ENCODE data around the gene GPR155. TPM values are rescaled to one million over a fixed set of nuclear protein-coding genes. Genes with fewer than 3 reads are reported as not detected.
"Not testable (repeated sequence)": the region's sequence is repeated elsewhere in the genome, so short reads cannot be mapped to it uniquely, and the experiment has no call there.

The GPR155 gene
- total RNA-seq, 1 donor from 2014 or later: 28.7 TPM

- intact Hi-C loops (cut with DNase I): not testable (repeated sequence)
These were observed 96.5 kb downstream of the GPR155 start for GRCh38 chr2:174390303-174390702.

GRCh38 chr2:174389542-174389941, 97.3 kb downstream of the GPR155 start:
- ATAC-seq (no peak), DNase-seq (ENCODE audit: low spot score) (no peak)
- intact Hi-C loops (cut with DNase I): no loop called here

More at GRCh38 chr2:174390303-174390702, 96.5 kb downstream of the GPR155 start:
- DNase-seq (ENCODE audit: low spot score); ATAC-seq: not testable (repeated sequence)

GRCh38 chr2:174388706-174389105, 98.1 kb downstream of the GPR155 start:
- ATAC-seq; DNase-seq (ENCODE audit: low spot score); intact Hi-C loops (cut with DNase I): not testable (repeated sequence)

- ATAC-seq: no peak
- intact Hi-C loops (cut with DNase I): no loop called here
- no peak for DNase-seq (ENCODE audit: low spot score)
These were observed 101.6 kb downstream of the GPR155 start for GRCh38 chr2:174385201-174385600.

- ATAC-seq (no peak), DNase-seq (ENCODE audit: low spot score) (no peak)
- intact Hi-C loops (cut with DNase I): no loop called here
These were observed 103.0 kb downstream of the GPR155 start for GRCh38 chr2:174383796-174384195.

Other genes starting within 250 kb of the GPR155 start
- 43.6 TPM for gene OLA1, start 238.5 kb downstream of the GPR155 start, total RNA-seq
- not detected for gene SP9, start 152.1 kb downstream of the GPR155 start, total RNA-seq
- 25.0 TPM for gene SCRN3, start 91.3 kb downstream of the GPR155 start, total RNA-seq
- gene WIPF1, start 110.8 kb upstream of the GPR155 start, total RNA-seq: 107 TPM

Data from sciatic nerve (tissue), 2 donors.